Hematopoietic multipotent progenitor cell treated with erythropoietin and hydrocortisone succinate and interleukin-3 and kit ligand, for 17 days (in vitro differentiated cells): ENCODE data around the gene BCL6.

ENCODE experiments used
- DNase-seq: peaks from one replicate; pipeline ENCODE4 v3.0.0-alpha.2; 2015; ENCODE audit warnings: low spot score

The BCL6 gene

DNA sequence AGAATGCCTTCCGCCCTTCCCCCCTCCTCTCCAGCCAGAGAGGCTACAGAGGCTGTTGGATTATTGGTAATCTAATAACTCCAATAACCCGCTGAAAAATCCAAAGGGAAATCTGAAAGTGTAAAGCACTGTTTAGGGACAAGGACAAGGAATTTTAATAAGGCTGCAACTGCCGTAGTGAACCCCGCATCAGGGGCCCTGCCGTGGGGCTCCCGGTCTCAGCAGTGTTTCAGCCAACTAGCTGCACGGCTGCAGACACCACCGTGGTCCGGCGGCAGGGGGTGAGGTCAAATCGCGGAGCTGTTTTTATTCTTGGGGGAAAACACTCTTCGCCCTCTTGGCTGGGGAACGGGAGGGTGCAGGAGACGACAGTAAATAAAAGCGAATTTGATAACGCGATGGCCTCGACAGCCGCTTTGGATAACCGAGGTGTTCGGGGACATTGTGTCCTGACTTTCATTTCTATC lies 6.1 kb downstream of the BCL6 start:
- DNase-seq: no peak

DNA sequence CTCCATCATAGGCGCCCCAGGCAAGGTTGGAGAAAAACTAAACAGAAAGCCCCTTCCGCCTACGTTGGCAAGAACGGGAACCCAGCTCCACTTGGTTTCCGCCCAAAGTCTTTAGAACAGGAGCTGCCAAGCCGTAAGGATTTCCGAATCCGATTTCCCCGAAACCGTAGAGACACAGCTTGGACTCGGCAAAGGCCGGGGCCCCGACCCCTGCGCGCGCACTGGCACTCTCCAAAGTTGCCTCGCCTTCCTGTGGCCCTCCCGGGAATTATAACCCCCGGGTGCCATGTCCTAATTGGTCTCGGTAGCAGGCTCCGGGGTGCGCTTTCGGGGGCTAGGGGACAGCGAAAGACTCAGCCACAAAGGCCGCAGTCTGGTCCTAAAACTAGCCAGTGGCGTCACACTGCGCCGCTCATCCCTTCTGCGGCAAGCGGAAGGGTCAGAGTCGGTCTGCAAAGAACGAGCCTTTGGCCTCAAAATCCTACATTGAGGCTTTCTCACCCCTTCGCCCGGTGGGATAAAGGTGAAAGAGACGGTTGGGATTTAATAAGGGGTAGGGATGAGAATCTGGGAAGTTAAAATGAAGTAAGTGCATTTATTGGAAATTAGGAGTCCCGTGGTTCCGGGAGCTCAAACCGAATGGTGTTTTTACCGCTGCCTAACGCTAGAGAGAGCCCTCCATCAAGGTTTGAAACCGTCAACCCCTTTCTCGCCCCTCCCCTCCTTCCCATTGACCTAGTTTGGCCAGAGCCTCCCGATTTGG lies 6.8 kb downstream of the BCL6 start:
- DNase-seq: peak; percentile 76

DNA sequence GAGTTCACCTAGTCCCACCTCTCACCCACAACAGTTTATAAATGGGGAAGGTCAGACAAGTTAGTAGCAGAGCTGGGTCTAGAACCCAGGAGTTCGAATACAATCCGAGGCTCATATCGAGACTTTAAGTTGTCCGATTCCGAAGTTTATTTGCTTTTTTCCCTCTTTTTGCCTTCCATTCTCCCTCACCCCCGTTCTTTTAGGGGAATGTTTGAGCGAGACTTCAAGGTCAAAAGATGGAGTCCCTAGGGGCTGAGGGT lies 7.3 kb downstream of the BCL6 start:
- no peak for DNase-seq

DNA sequence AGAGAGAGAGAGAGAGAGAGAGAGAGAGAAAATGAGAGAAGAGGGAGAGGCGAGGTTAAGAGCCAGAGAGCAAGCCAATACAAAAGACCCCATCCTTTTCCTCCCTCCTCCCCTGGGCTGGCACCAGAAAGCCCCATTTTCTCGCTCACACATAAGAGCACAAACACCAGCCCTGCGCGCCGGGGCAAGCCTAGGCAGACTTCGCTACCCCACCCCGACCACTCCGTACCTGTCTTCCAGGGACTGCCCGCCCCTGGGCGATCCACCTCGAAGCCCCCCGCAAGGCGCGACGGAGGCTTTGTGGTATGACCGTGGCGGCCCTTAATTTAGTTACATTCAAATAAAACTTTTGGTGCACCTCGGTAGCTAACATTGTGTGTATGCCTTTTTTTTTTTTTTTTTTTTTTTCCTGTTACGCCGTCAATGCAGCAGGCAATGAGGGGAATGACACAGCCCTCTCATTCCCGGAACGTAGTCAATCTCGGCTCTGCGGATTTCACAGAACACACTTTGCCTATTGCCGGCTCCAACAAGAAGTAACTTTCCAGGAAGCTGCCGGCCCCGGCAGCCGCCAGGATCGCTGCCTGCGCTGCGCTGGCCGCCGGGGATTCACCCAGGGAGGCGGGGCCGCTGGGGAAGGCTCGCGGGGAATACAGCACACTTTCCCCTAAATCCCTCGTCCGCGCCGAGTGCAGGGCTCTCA lies 7.7 kb downstream of the BCL6 start:
- DNase-seq: peak; percentile 56

DNA sequence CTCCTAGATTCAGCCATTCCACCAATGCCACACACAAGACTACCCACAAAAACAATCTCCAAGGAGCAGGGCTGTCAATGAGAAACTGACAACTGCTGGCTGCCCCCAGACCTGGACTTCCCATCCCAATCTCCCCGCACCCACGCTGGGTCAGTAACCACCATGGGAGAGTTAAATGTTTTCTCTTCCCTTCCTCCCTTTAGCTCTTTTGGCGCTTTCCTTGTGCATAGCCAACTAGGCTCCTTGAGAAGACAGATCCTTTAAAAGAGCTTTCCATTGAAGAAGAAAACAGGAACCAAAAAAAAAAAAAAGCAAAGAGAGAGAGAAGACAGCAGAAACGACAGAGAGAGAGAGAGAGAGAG lies 8.3 kb downstream of the BCL6 start:
- peak; percentile 26 for DNase-seq

DNA sequence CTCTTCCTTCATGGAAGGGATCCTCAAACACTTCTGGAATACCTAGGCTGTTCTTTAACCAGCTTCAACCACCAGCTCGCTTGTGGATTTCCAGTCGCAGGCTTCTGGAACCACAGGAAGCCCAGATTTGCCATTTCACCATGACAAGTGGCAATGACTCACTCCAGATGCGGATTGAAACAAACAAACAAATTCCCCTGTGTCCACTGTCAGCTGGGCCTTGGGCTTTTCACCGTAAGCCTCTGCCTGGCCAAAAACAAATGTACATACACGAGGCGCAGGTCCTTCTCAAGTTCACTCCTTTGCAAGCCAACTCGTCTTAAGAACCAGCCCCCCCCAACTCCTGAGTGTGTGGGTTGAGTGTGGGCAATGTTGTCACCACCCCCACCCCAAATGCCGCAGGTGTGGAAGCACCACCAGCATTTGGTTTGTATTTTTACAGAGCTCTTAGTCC lies 8.8 kb downstream of the BCL6 start:
- peak; percentile 81 for DNase-seq

DNA sequence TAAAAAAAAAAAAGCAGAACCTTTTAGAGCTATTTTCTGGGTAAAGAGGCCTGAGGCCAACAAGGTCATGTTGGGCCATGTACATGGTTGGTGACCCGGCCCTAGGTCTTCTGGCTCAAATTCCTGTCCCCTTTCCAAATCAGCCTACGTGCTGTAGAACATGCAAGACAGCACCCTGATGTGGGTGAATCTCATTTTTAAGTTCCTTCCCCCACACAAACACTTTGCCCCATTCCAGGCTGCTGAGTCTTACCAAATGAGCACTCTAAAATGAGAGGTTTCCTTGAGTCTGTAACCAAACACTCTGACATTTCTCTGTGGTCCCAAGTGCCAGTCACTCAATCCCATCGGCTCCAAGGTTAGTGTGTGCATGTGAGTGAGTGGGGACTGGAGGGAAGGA lies 9.4 kb downstream of the BCL6 start:
- no peak for DNase-seq

DNA sequence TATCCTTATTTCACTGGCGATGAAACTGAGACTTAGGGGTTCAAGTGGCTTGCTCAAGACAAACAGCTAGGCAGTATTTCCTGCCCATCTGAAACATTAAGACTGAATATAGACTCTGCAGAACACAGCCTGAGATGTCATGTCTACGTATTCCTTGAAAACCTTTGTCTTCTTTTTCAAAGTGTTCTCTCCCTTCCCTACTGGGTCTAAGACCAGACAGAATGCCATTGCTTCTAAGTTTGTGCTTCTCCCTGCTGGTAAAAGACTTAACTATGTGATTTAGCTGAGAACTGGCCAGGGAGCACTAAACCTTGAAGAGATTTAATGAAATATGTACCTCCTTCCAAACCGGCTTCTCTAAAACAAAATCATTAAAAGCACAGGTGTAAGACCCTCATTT lies 9.9 kb downstream of the BCL6 start:
- DNase-seq: peak; percentile 13

DNA sequence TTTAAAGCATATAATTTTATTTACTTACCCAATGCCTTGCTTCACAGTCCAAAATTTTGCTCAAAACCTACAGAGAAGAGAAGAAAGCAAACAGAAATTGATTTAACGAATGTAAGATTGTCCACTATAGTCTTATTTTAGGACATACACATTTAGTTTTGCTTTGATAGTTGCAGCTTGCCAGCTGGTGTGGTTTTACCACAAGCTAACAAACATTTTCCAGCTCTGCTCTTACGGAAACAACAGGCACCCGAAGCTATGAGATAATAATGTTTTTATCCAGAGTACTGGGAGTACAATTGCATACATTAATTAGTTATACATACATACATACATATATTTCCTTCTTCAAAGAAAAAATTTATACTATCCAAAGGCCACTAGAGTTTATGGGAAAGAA lies 10.4 kb downstream of the BCL6 start:
- no peak for DNase-seq

DNA sequence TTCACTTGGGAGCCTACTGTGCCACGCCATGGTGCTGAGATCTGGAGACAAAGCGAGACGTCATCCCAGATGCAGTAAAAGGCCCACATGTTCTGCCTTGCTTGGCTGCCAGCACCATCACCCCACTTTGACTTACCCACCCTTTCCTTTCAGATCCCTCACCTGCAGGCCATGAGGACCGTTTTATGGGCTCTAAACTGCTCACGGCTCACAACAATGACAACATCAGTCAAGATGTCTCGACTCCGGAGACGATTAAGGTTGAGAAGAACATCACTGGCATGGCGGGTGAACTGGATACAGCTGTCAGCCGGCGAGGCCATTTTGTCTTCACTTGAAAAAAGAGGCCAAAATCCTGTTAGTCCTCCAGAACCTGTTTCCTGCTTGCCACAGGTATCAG lies 11.9 kb downstream of the BCL6 start:
- no peak for DNase-seq

DNA sequence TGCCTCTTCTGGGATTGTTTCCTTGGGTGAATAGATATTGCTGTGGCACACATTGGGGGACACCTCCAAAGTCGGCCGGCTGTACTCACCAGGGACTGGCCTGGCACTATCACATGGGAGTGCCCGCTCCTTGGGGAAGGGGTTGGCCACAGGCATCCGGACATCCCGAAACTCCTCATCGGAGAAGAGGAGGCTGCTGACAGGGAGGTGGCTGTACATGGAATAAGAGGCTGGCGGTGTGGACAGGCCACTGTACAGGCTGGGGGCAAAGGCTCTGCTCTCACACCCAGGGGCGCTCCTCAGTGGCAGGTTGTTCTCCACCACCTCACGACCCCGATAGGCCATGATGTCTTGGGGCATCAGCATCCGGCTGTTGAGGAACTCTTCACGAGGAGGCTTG lies 15.7 kb downstream of the BCL6 start:
- DNase-seq: no peak

DNA sequence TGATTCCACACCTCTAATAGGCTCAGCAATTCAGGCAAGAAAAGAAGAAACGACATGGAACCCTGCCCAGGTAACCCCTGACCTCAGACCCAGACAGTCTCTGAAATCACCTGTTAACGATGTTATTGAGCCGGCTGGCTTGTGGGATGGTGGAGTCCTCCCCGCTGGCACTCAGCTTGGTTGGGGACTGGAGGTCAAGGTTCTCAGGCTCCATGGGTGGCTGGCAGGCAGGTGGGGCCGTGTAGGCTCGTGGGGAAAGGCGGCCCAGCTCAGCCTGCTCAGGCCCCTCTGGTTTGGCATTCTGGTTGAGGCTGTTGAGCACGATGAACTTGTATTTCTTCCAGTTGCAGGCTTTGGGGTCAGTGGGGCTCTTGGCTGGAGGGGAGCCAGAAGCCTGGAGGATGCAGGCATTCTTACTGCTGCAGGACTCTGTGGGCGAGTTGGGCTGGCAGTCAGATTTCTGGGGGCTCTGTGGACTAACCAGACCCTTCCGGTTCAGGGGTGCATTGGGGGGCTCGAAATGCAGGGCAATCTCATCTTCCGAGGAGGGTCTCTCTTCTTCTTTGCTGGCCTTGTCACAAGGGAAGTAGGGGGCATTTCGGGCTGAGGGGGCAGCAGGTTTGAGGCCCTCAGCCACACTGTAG lies 16.2 kb downstream of the BCL6 start:
- no peak for DNase-seq

DNA sequence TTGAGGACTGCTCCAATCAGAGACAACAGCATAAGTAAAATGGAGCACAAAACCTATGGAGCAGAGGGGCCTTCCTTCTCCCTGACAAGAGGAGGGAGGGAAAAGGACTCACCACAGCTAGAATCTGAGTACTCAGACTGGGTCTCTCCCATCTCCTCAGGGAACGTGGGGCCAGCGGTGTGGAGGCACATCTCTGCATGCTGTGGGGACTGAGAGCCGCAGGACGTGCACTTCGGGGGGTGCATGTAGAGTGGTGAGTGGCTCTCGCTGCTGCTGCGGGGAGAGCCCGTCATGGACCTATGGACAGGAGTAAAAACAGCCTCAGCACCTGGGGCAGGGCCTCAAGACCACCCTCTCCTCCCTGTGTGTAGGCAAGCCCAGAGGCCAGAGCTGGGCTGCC lies 17.0 kb downstream of the BCL6 start:
- no peak for DNase-seq

DNA sequence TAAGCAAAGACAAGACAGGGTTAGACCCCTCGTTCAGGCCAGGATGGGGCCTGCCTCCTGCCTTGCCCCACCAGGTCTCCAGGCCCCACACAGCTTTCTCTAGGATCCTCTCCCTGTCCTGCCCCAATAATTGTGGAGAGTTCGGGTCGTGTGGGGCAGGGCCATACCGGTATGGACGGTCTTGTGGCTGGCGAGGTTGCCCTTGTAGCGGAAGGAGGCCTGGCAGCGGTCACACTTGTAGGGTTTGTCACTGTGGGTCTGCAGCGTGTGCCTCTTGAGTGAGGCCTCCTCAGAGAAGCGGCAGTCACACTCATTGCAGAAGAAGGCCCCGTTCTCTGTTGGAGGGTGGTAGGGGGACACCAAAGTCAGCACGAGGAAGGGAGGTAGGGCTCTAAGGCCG lies 18.7 kb downstream of the BCL6 start:
- no peak for DNase-seq

DNA sequence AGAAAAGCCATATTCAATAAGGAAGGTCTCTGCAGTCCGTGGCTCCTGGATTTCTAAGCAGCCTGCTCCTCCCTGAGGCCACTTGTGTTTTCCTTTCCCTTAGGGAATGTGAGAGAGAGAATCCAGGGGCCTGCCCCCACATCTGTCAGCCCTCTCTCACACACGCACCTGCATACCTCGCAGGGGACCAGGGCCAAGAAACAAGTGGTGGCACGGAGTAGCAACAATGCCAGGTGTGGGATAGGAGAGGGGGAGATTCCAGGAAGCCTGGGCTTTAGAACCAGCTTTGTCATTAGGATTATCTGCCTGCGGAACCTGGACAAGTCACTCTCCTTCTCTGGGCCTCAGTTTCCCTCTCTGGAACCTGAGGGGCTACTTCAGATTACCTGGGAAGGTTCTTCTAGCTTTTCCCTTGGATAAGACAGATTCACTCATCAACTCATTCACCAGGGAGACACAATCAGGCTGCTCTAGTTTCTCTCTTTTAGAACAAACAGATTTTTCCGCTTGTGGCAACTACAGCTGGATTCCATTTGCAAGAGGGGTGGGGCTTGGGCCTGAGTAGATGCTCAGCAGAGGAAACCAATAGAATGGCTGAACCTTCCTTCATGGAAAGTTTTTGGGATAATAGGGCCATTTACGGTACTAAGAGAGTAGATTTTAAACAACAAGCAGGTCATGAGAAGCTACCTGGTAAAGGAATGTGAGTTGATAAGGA lies 19.5 kb downstream of the BCL6 start:
- DNase-seq: no peak

DNA sequence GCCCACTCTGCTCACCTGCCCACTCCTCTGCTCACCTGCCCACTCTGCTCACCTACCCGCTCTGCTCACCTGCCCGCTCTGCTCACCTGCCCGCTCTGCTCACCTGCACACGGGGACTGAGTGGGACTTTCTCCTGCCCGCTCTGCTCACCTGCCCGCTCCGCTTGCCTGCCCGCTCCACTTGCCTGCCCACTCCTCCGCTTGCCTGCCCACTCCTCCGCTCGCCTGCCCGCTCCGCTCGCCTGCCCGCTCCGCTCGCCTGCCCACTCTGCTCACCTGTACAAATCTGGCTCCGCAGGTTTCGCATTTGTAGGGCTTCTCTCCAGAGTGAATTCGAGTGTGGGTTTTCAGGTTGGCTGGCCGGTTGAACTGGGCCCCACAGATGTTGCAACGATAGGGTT lies 20.0 kb downstream of the BCL6 start:
- DNase-seq: no peak

DNA sequence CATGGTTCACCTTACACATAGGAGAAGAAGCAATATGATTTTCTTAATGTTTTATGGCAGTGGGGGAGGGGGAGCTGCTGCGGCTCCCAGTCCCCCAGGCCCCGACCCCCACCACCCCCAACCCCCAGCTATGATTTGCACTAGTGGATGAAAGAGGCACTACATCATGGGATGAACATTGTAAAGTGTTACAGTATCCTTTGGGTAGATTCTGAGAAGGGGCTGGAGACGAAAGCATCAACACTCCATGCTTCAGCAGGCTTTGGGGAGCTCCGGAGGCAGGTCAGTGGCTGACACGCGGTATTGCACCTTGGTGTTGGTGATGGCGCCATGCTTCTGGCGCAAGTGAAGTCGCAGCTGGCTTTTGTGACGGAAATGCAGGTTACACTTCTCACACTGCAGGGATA lies 23.1 kb downstream of the BCL6 start:
- DNase-seq: no peak

DNA sequence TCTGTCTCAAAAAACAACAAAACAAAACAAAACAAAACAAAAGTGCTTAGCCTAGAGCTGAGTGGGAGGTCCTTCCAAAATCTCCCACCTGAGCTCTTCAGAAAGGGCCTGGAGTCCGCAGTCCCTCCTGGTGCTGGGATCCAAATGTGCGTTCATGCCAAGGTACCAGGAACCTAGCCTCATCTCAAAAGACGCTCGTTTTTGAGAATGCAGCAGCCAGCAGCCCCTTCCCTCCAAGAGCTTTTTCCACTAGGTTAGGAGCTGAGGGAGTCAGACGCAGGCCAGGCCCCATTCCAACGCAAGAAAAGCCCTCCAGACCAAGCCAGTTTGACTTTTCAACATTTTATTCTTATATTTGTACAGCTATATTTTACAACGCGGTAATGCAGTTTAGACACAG lies 24.2 kb downstream of the BCL6 start:
- no peak for DNase-seq

DNA sequence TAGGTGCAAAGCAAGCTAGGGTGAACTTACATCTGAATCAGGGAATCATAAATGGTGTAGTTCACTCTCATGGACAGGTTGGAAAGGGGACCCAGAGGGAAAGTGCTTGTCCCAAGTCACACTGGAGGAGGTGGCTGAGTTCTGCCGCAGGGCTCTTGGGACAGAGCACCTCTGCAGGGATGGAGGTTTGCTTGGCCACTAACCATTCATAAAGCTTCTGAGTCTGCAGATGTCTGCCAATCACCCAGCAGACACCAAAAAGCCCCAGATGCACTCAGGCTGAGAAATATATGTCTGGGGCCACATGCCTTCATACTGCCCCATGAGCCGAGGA lies 25.0 kb downstream of the BCL6 start:
- DNase-seq: no peak

DNA sequence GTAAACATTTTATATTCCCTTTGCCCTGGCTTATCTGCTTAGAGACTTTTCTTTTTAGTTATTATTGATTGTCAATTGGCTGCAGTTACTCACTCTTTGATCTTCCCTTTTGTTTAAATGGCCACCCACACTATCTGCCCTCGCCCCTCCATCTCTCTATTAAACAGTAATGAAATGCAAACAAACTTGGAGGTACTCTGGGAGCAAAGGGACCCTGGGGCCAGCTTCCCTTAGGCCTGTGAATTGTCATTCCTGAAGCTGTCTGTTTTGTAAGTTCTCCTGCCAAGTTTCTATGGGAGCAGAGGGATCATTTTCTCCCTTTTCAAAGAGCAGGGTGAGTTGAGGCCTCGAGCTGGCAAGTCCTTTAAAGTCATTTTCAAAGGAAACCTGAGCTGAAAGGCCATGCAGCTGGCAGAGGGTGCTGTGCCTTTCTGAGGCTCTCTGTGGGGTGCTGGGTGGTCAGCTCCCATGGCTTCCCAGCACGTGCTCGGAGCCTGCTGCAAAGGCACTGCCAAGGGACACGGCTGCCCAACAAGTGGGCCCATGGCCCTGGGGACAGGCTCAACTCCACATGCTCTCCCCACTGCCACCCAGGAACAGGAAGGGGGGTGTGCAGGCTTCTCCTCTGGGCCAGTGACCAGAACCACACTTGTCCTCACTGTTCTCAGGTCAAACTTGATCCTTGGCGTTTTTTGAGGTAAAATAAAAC lies 25.5 kb downstream of the BCL6 start:
- DNase-seq: no peak

DNA sequence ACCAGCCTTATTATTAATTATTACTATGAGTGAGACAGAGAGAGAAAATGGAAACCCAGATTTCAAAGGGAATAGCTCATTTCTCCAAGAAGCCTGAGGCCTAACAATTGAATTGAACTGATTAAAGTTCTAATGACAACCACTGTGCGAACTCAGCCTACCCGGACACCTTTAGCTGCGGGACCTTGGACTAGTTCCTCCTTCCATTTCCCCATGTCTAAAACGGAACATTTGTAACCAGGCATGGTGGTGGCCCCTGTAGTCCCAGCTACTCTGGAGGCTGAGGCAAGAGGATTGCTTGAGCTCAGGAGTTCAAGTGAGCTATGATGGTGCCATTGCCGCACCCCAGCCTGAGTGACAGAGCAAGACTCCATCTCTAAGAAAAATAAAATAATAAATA lies 26.5 kb downstream of the BCL6 start:
- no peak for DNase-seq

DNA sequence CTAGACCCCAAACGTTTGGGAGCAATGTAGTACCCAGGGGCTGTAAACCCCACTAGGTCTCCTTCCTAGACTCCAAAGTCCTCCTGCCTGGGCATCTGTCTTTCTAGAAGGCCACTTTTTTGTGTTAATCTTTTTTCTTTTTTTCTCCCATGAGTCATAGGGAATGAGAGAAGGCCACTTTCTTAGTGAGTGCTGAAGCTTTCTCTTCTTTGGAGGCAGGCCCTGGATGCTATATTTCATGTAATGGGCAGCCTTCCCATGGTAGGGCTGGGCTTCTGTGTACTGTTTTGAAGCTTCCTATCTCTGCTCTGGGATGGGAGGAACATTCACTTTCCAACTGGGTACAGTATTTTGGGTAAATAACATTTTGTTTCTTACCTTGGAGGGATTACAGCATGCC lies 27.7 kb downstream of the BCL6 start:
- no peak for DNase-seq
